ENCODE measurements around the gene SPHKAP. TPM values are rescaled to one million over a fixed set of nuclear protein-coding genes. Genes with fewer than 3 reads are reported as not detected.
"Not testable (repeated sequence)": the region's sequence is repeated elsewhere in the genome, so short reads cannot be mapped to it uniquely, and the experiment has no call there.

SPHKAP gene
- total RNA-seq, 1 donor from 2014 or later: not detected

DNA sequence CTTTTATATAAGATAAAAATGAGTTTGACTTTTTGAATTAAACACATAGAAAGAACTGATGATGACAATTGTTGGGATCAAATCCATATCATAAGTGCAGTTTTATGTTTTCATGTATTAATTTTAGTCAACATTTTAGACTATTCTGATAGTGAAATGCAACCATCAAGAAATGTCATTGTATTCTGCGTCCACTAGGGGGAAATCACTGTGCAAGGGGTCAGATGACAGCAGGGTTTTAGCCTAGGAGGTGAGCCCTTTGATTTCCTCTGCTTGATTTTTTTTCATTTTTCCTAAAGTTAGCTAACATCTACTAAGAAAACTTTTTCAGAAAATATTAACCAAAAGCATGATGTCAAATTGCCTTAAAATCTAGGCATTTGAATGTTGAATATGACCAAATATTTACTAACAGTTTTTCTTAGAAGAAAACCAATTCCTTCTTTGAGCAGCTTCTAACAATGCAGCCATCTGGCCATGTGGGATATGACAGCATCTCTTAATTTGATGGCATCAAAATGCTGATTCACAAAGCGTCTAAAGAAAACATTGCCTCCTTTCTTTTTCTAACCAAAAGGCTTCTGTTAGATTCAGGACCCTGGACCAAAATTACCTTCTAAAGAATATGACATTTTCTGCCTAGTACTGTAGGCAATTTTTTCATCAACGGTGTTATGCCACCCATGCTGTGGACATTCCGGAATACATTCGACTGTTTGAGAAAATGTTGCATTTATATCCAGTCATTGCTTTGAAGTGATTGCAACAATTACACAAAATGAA lies 141.5 kb downstream of the SPHKAP start:
- peak; percentile 22 for DNase-seq (ENCODE audit: low read depth)

DNA sequence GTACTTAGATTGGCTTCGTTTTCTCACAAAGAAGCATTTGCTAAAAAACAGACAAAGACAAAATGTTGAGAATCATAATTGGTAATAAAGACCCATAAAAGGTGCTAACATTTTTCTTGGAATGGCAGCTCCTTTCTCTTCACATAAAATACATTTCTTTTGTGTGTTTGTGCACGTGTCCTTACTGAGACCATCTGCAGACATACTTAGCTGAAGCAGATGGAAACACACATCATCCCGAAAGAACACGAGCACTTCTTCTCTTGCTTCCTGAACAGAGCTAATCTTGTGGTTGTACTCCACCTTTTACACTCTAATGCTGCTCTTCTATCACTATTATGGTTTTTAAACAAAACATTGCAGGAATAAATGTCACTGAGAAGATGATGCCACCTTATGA lies 142.5 kb downstream of the SPHKAP start:
- DNase-seq (ENCODE audit: low read depth): no peak

DNA sequence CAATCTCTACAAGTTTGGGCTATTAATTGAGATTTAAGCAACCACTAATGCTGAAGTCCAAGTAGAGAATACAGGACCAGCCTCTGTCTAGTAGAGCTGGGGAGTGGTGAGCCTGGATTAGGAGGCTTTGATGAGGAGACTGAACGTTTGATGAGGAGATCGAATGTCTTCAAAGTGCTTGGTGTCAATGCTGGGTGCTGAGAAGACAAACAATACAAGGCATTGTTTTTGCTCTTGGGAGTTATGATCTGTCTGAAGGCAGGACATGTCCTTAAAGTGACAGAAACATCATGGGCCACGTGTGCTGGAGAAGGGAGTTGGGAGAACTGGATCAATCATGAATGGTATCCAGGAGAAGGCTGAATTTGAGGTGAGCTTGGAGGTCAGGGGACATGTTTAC lies 143.6 kb downstream of the SPHKAP start:
- DNase-seq (ENCODE audit: low read depth): no peak

DNA sequence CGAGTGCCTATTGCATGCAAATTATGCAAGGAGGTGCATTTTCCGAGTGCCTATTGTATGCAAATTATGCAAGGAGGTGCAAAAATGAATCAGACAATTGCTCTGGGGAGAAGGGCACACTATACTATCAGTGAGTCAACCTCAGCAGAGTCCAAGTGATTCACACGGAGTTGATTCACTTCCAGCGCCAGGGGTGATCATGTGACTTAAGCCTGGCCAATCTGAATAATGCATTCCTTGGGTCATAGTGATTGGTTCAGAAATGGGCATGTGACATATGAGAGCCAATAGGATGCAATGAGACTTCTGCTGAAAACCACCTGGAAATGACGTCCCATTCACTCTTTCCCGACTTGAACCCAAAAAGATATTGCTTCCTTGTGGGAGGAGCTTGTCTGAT lies 157.9 kb downstream of the SPHKAP start:
- DNase-seq (ENCODE audit: low read depth): peak; percentile 4

DNA sequence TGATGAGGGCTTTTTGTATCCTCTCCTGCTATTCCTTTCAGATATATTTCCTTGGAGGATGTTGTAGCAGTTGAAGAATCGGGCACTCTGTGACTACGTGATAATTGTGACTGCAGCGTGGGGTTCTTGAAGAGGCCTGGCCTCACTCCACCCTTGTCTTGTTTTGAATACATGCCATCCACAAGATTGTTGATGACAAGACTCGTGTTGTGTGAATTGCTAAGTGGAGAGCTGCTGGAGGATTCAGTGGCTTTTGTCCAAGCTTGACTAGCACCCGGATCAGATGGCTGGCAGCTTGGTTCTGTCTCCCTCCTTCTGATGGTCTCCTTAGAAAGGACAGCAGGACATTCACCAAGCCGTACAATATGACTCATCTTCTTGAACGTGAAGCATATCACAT lies 163.2 kb downstream of the SPHKAP start:
- DNase-seq (ENCODE audit: low read depth): no peak

DNA sequence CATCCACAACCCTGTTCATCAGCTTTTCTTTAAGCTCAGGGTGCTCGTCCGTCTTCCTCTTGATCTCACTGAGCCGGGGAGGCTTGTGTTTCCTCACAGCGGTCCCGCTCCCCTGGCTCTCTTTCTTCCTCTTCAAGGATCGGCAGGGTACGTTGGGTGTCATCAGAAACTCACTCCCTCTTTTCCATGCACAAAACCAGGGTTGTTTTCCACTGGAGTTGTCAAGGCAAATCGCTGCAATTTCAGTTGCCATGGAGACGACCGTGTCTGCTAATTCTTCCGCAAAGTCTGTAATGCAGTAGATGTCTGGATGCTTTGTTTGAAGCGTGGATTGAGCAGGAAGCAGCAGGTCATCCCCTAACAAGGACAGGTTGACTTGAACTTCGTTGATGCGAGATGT lies 163.7 kb downstream of the SPHKAP start:
- no peak for DNase-seq (ENCODE audit: low read depth)

DNA sequence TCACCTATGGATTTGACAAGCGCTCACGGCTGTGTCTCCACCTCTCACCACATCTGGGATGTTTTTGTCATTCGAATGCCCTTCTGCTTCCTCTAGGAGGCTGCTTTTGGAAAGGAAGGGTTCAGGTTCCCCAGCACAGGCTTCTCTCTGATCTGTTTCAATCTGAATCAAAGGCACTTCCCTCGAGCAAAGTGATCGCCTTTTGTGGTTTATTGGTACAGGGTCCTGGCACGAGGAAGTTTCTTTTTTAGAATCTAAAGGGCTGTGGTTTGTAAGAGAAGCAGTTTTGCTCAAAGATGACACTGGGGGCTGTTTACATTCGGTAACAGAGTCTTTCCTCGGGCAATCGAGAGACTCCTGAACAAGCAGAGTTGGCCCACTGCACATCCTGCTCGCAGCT lies 165.1 kb downstream of the SPHKAP start:
- DNase-seq (ENCODE audit: low read depth): no peak

DNA sequence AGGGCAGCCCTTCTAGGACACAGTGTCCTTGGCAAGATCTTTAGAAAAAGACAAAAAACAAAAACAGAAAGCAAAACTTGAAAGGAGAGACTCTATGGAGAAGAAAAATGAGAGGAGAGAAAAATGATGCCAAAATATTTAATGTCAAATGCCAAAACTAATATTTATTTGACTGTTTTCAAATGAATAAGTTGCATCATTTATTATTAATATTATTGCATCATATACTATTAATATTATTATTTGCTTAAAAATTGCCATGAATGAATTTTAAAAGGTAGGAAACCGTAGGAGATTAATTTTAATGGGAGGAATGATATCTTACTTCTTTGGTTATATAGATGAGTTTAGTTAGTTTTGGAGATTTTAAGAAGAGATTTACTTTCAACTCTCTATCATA lies 165.7 kb downstream of the SPHKAP start:
- DNase-seq (ENCODE audit: low read depth): no peak

DNA sequence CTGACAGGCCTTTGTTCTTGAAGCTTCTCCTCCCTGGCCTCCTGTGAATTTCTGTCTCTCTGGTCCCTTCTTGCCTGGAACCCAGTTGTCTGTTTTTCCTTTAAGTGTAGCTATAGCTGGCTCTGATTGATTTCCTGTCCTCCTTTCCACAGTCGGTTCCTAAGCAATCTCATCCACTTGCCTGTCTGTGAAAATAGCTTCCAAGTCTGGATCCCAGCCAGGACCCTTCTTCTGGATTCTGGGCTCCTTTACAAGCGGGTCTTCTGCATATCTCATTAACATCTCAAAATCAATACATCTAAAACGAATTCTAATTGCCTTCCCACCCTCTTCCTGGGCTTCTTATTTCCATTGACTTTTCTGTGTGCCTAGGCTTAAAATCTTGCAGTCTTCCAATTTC lies 185.1 kb downstream of the SPHKAP start:
- DNase-seq (ENCODE audit: low read depth): no peak

DNA sequence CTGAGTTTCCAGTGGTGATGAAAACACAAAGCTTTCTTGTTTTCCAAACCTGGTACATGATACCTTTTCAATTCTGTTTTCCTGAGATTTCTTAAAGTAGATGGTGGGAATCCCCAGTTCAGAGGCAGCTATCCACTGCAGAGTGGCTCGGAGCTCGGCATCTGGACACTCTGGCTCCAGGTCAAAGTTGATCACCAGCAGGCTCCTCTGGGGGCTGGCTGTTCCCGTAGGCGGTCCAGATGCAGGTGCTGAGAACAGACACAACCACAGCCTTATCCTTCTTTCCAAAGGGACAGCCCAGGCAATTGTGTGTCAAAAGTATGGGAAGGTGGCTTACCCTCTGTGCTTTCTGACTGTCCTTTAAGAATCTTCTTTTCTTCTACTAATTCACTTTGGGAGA lies 190.6 kb downstream of the SPHKAP start:
- no peak for DNase-seq (ENCODE audit: low read depth)

DNA sequence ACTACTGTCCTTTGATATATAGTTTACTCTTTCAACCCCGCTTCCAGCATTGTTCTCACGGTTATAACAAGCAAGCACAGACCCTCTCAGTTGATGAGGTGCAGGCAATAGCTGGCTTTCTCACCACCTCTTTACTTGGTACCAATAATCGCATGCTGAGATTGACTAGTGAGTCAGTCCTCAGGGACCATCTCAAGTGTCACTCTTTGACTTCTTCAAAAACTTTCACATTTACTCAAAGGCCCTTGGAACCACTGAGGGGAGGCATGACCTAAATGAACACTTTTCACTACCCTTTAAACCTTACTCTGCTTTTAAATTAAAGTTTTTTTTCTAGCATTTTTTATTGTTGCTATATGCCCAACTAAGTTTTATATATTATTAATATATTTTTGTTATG lies 208.2 kb downstream of the SPHKAP start:
- DNase-seq (ENCODE audit: low read depth): no peak

DNA sequence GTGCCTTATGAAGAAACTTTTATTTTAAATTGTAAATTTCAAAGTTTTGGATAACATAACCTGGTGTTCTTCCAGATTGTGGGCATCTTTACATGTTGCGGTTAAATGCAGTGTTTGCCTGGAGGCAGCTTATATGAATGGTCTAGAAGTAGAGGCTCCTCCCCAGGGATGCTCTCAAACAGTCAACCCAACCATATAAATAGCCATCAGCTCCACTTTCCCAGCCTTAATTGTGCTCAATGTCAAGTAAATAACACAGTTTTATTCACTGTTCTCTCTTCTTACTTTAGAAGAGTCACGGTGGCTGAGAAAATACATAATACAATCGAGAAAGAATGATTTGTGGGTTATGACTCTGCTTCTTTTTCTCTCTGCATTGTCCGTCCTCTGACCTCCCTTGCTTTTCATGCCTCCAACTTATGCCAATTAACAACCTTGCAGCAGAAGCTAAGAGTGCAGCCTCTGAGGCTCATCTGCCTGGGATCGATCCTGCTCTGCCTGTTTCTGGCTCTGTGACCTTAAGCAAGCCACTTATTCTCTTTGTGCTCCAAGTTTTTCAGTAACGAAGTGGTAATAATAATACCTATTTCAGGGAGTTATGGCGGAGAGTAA lies 209.8 kb downstream of the SPHKAP start:
- no peak for DNase-seq (ENCODE audit: low read depth)

DNA sequence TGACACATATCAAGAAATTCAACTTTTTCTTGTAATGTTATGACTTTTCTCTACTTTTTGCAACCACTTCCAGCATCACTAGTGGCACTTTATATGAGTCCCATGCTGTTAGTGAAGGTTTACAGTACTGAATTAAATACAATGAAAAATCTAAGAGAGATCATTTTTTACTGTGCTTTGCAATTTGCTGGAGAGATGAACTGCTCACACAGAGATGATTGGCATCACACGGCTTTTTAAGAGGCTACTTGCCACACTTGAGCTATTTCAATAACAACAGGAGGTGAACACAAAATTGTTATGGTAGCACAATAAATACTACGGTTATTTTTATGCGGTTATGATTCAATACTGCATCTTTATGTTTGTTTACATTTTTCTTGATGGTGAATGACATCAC lies 221.2 kb downstream of the SPHKAP start:
- DNase-seq (ENCODE audit: low read depth): no peak

DNA sequence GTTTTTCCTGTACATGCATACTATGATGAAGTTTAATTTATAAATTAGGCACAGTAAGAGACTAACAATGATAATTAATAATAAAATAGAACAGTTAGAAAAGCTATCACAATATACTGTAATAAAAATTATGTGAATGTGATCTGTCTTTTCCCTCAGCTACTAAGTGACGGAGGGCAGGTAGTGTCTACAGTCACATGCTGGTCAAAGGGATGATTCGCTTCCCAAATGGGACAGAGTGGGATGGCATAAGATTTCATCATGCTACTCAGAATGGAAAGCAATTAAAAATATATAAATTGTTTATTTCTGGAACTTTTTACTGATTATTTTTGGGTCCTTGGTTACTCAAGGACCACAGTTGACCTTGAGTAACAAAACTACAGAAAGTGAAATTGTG lies 238.5 kb downstream of the SPHKAP start:
- no peak for DNase-seq (ENCODE audit: low read depth)

DNA sequence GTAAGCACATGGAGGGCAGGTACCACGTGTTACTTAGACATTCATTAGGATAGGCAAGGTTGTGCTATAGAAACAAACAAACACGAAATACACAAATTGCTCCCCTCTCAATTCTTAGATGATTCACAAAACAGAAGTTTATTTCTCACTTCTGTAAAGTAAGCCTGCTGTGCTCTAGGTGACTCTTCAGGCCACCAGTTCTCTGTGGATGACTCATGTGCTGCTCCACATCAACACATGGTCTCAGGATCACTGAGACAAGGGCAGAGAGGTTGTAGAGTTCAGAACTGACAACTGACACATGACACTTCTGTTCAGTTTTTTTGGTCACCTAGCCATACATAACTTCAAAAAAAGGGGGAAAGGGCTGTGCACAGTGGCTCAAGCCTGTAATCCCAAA lies 239.5 kb downstream of the SPHKAP start:
- peak; percentile 37 for DNase-seq (ENCODE audit: low read depth)

DNA sequence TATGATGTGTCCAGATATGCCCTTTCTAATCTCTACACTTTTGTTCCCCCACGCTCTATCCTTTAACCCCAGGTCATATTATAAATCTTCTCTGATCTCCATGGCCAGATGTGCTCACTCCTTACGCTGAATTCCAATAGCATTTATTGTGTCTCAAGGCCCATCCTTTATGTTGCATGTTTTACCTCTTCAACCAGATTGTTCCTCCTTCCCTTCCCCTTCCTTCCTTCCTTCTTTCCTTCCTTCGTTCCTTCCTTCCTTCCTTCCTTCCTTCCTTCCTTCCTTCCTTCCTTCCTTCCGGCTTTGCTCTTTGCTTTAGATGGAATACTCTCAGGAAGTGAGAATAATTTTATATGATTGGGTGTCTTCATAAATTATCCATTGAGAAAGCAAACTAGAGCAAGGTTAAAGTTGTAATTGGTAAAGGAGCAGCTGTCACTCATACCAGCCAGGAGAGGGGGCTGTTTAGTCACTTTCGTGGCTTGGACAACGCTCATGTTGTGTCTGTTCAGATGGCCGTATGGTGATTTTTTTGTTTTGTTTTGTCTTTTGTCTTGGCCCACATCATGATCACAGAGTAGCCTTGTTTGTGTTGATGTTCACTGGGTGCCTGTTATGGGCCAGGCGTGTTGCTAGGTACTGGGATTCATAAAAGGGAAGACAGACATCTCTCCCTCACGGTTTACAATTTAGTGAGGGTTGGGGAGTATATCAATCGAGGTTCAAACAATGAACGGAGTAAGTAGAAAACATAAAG lies 242.0 kb downstream of the SPHKAP start:
- DNase-seq (ENCODE audit: low read depth): peak; percentile 42

DNA sequence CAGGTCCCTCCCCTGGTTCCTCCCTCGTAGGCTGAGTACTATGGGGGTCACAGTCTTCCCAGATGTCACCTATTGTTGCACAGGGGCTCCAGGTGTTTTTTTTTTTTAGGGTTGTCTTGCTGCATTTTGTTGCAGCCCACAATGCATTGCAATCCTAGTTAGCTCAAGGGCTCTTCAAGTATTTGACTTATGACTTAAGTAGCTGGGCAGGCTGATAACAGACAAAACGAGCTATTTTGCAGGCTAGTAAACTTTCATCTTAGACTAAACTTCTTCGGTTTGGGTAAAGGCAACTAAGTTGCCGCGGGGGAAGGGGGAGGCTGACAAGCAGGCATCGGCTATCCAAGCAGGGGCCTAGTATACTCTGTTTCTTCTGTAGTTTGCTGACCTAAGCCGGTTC lies 245.2 kb downstream of the SPHKAP start:
- DNase-seq (ENCODE audit: low read depth): not testable (repeated sequence)

DNA sequence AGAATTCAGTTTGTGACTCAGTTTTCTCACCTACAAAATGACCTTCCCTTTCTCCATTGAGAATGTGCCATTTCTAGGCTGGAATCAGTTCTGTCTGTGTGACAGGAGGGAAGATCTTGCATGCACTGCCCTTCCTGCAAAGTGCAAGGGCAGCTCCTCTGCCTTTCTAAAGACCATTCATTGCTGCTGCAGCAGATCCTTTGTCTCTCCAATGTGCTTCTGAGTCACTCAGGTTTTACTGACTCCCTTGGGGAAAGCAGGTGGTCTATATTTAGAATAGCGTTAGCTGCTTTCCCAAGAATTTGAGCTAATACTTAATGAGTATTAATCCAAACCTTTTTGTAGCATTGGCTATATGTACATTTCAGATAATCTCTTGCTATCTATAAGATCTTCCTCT lies 247.6 kb downstream of the SPHKAP start:
- DNase-seq (ENCODE audit: low read depth): no peak

DNA sequence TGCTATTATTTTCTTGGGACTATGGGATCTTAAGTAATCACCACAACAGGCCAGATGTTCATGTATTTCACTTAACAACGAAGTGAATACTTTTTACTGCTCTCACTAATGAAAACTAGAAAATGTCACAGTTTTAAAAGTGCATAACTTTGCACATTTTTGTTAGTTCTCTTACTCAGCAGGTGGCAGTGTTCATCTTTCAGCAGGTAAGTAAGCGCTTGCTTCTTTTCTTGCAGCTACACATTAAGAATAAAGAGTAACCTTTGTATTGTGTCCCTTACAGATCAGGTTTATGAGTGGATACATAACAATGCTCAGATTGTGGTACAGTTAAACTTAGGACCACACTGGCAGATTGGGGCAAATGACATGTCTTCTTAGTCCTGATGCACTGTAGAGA lies 249.1 kb downstream of the SPHKAP start:
- DNase-seq (ENCODE audit: low read depth): peak; percentile 2

DNA sequence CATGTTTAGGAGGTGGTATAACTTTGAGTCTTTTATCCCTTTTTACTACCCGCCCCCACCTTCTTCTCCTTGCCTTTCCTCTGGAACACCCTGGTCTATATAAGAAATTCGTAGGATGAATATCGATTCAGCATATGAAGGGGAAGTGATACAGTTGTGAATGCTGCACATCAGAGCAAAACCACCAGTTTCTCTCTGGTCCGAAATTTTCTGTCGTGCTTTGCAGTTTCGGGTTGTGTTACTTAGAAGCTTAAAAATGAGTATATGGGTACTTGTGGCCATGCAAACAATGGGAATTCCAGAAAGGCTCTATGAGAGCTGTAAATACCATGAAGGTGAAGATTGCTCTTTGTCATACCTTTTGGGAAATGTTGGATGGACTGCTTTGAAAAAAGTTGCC lies 249.5 kb downstream of the SPHKAP start:
- no peak for DNase-seq (ENCODE audit: low read depth)

Data from renal cortical epithelial cell (primary cell).